Measurements from ENCODE around the gene MTERF1.
A peak's percentile ranks its signal among the peaks of the same experiment; 100 is the strongest.

MTERF1 gene

GRCh38 chr7:91883676-91884362 lies 3.3 kb upstream of the MTERF1 start:
- H3K4me3 ChIP-seq (ENCODE audit: low read depth, low read length): no peak overlapping the region
- H3K27ac ChIP-seq: no peak overlapping the region
- H3K79me2 ChIP-seq: peaks cover 7% of the 10 kb centered on the region
- peak overlapping the region; percentile 26 for H3K4me2 ChIP-seq (ENCODE audit: low read length)
- no peak overlapping the region for H3K9ac ChIP-seq
- no peaks in the 10 kb centered on the region for H3K9me3 ChIP-seq (ENCODE audit: control insufficient read depth, low read length)
- H3K36me3 ChIP-seq (ENCODE audit: control insufficient read depth, insufficient read depth, low read length): no peaks in the 10 kb centered on the region
- H3K4me1 ChIP-seq: peaks cover 8% of the 10 kb centered on the region
- peak overlapping the region; percentile 40 for H2AFZ ChIP-seq
- no peaks in the 10 kb centered on the region for H3K27me3 ChIP-seq (ENCODE audit: control insufficient read depth, insufficient read depth, low read length)
- TF ChIP-seq, protein P1, sequence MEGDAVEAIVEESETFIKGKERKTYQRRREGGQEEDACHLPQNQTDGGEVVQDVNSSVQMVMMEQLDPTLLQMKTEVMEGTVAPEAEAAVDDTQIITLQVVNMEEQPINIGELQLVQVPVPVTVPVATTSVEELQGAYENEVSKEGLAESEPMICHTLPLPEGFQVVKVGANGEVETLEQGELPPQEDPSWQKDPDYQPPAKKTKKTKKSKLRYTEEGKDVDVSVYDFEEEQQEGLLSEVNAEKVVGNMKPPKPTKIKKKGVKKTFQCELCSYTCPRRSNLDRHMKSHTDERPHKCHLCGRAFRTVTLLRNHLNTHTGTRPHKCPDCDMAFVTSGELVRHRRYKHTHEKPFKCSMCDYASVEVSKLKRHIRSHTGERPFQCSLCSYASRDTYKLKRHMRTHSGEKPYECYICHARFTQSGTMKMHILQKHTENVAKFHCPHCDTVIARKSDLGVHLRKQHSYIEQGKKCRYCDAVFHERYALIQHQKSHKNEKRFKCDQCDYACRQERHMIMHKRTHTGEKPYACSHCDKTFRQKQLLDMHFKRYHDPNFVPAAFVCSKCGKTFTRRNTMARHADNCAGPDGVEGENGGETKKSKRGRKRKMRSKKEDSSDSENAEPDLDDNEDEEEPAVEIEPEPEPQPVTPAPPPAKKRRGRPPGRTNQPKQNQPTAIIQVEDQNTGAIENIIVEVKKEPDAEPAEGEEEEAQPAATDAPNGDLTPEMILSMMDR (IDR thresholded peaks at IDR 0.05): no peak

DNA sequence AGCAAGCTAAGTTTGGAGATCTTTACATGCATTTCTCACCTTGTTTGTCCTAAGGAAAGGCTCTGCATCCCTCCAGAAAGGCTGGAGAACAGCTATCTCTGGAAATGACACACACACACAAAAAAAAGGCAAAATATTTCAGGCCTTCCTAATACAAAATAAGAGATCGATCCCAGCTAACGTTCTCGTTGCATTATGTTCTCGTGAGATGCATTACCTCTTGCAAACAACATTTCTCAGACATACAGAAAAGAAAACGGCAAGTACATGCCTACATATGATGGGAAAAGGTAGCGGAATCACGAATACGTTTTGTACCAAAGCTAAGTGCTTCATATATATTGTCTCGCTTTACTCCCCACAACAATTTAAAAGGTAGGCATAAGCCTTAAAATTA lies 488 bp downstream of the MTERF1 start:
- Histone ChIP-seq H3K4me2 (ENCODE audit: low read length) (peak overlapping the region; percentile 87), H3K4me1 (peaks cover 8% of the 10 kb centered on the region), H3K36me3 (ENCODE audit: control insufficient read depth, insufficient read depth, low read length) (no peaks in the 10 kb centered on the region), H3K27ac (no peak overlapping the region), H3K9ac (peak overlapping the region; percentile 34), H3K27me3 (ENCODE audit: control insufficient read depth, insufficient read depth, low read length) (no peaks in the 10 kb centered on the region), H3K79me2 (peaks cover 7% of the 10 kb centered on the region), H3K4me3 (ENCODE audit: low read depth, low read length) (peak overlapping the region; percentile 81), H3K9me3 (ENCODE audit: control insufficient read depth, low read length) (no peaks in the 10 kb centered on the region), H2AFZ (peak overlapping the region; percentile 92)
- TF ChIP-seq, protein P1 (IDR thresholded peaks at IDR 0.05): no peak

- no peak overlapping the region for H3K9ac ChIP-seq
- TF ChIP-seq, protein P1 (IDR thresholded peaks at IDR 0.05): peak; percentile 28
Measured at GRCh38 chr7:91876391-91877133, 3.9 kb downstream of the MTERF1 start.

GRCh38 chr7:91875851-91876250 lies 4.7 kb downstream of the MTERF1 start:
- Histone ChIP-seq H3K9ac (no peak overlapping the region), H3K36me3 (ENCODE audit: control insufficient read depth, insufficient read depth, low read length) (no peaks in the 10 kb centered on the region), H3K27ac (no peak overlapping the region), H3K79me2 (peaks cover 7% of the 10 kb centered on the region), H3K9me3 (ENCODE audit: control insufficient read depth, low read length) (no peaks in the 10 kb centered on the region), H3K4me1 (peaks cover 4% of the 10 kb centered on the region), H3K4me3 (ENCODE audit: low read depth, low read length) (no peak overlapping the region), H3K4me2 (ENCODE audit: low read length) (no peak overlapping the region), H3K27me3 (ENCODE audit: control insufficient read depth, insufficient read depth, low read length) (no peaks in the 10 kb centered on the region), H2AFZ (no peak overlapping the region)
- TF ChIP-seq, protein P1 (IDR thresholded peaks at IDR 0.05): no peak

More at GRCh38 chr7:91876391-91877133, 3.9 kb downstream of the MTERF1 start:
- no peaks in the 10 kb centered on the region for H3K27me3 ChIP-seq (ENCODE audit: control insufficient read depth, insufficient read depth, low read length)
- peaks cover 7% of the 10 kb centered on the region for H3K79me2 ChIP-seq
- no peak overlapping the region for H2AFZ ChIP-seq
- no peaks in the 10 kb centered on the region for H3K36me3 ChIP-seq (ENCODE audit: control insufficient read depth, insufficient read depth, low read length)
- no peak overlapping the region for H3K4me2 ChIP-seq (ENCODE audit: low read length)
- no peak overlapping the region for H3K27ac ChIP-seq
- H3K4me1 ChIP-seq: peaks cover 4% of the 10 kb centered on the region
- H3K4me3 ChIP-seq (ENCODE audit: low read depth, low read length): no peak overlapping the region
- no peaks in the 10 kb centered on the region for H3K9me3 ChIP-seq (ENCODE audit: control insufficient read depth, low read length)
